Stimulated activated CD8-positive, alpha-beta memory T cell treated with anti-CD3 and anti-CD28 coated beads, Interleukin-7, amount 100 ng/mL, for 1 hour (primary cell): ENCODE data around the gene AHSA1.

Experiments used
- DNase-seq, 2 donors: peaks; one replicate each; pipeline ENCODE4 v3.0.0-alpha.2; 2020; ENCODE audit warnings: low read depth in 2 of 2

Gene AHSA1

DNA sequence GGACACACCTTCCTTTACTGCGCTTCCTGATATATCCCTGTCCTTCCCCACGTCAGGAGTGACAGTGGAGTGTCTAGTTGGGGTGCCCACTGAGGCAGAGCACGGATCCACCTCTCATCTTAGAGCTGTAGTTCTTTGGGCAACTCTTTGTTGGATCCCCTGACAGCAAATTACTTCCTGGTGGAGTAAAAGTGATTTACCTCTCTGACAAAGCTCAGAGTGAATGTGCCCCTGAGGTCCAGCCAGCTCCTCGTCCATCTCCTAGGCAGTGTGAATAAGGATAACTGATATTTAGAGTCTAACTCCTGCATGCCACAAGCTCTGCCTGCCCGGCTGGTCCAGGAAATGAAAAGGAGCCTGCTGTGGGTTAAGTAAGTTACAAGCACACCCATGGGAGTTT lies 16.0 kb downstream of the AHSA1 start:
- no peak for DNase-seq

DNA sequence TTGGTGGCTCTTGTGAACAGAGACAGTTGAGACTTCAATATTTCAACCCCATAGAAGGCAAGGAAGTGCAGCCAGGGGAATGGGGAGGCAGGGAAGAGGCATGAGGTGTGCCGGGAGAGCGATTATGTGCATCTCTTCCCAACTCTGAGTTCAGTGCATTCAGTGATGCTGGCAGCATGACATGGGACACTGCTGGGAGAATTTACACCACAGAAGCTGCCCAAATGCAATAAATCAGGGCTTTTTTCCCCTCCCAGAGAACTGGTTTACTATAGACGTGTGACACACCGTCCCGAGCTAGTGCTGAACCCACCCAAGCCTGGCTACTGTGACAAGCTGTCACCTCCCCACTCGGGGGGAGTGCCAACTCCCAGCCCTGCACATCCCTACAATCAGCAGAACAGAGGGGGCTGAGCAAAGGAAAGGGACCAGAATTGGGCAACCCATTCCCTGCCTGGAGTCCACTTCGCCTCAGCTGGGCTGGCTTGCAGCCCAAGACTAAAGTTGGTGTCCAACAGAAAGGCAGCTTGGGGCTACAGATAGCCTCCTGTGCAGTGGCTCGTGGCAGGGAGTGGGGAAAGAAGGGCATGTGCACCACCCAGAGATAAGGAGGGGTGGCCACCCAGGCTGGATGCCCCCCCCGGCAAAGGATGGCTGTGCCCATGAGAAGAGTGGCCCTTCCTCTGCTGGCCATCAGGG lies 16.7 kb downstream of the AHSA1 start:
- DNase-seq: no peak

DNA sequence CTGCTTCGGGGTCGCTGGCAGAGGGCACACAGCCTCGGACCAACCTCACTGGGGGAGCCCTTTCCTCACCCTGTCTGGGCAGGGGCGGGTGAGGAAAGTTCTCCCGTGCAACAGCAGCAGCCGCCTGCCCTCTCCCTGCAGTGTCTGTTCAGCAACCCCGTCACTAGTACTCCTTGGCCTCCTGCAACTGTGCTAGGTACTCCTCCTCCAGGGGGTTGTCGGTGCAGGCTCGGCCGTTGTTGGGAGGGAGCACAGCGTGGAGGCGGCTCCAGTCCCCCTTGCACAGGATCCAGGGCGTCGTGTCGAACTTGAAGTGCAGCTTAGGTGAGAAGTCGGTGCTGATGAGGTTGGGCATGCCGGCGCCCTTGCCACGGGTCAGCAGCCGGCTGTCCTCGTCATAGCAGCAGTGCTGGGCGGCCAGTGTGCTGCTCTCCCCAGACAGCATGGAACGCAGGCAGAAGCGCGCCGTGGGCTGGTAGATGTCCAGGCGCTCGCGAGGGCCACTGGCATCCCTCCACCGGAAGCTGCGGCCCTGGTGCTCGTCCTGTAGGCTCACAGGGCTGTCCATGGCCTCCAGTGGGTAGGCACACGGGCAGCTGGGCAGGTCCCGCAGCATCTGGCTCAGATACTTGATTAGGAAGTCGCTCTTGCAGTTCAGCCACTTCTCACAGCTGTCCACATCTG lies 17.7 kb downstream of the AHSA1 start:
- no peak for DNase-seq

GRCh38 chr14:77478029-77478428 lies 20.1 kb downstream of the AHSA1 start:
- no peak for DNase-seq

DNA sequence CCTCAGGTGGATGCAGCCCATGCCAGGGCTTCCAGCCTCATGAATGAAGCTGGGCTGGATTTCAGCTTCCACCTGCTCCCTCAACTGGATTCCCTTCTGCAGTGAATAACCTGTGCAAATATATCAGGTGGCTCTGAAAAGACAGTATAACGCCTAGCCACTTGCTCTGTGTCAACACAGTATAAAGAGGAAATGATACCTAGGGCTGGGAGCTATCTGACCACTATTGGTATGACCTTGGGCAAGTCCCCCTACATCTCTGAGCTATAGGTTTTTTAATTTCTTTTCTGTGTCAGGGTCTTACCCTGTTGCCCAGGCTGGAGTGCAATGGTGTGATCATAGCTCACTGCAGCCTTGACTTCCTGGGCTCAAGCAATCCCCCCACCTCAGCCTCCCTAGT lies 20.9 kb downstream of the AHSA1 start:
- no peak for DNase-seq

DNA sequence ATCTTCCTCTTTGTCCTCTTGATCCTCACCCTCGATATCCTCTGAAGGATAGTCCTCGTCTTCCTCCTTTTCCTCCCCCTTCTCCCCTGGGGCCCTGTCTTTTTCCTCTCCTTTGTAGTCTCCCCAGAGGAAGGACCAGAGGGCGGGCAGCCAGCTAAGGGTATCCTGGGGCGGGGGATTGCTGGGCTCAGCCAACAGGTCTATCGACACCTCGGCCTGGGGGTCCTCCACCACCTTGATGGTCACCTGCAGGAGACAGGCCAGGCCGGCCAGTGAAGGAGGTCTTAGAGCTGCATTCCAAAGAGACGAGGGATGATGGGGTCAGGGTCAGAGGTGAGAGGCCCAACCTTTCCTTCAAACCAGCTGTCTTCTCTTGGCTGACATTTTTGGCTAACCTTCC lies 24.5 kb downstream of the AHSA1 start:
- DNase-seq: no peak

- DNase-seq: no peak
Observed at GRCh38 chr14:77485256-77485655, 27.4 kb downstream of the AHSA1 start.

DNA sequence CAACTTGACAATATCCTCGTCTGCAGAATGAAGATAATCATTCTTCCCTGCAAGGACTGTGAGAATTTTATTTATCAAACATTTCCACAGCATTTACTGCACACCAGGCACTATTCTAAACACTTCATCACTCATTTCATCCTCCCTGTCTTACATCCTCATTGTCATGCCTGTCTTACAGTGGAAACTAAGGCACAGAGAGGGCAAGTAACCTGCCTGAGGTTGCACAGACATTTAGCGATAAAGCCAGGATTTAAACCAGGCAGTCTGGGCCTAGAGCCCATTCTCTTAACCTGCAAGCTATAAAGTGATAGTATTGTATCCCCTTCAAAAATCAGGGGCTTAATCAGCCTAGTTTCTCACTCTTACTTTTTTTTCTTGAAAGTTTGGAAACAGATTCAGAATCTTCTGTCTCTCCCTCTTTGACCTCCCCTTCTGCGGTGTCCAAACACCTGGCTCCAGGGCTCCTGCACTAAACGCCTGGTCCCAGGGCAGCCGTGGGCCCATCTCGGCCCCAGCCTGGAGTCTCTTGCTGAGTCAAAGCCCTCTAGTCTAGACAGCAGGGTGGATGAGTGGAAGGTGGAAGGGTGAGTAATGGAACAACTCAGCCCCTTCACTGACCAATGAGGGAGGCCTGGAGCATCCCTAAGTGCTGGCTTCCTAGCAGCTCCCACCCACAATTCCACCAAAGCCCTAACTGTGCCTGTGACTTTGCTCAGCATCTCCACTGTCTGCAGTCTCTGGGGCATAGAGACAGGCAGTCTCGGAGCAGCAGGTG lies 28.2 kb downstream of the AHSA1 start:
- DNase-seq: no peak

GRCh38 chr14:77488558-77488957 lies 30.7 kb downstream of the AHSA1 start:
- DNase-seq: no peak

GRCh38 chr14:77489041-77489440 lies 31.1 kb downstream of the AHSA1 start:
- no peak for DNase-seq

GRCh38 chr14:77490347-77490986 lies 32.6 kb downstream of the AHSA1 start:
- no peak for DNase-seq

DNA sequence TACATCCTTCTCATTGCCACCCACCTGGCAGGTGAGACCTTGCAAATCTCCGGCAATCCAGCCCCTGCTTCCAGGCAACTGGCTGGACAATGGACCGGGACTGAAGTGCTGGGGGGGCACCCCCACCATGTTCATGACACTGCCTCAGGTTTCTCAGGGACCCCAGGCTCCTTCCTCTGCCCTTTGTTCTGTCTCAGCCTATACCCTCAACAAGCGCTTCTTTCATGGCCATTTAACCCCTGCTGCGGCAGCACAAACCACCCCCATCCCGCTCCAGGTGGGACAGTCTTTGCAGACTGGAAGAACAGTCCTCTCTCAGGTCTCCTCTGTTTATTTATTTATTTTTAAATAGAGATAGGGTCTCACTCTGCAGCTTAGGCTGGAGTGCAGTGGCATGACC lies 33.2 kb downstream of the AHSA1 start:
- DNase-seq: no peak

- DNase-seq: no peak
Observed at GRCh38 chr14:77495334-77495733, 37.4 kb downstream of the AHSA1 start.

DNA sequence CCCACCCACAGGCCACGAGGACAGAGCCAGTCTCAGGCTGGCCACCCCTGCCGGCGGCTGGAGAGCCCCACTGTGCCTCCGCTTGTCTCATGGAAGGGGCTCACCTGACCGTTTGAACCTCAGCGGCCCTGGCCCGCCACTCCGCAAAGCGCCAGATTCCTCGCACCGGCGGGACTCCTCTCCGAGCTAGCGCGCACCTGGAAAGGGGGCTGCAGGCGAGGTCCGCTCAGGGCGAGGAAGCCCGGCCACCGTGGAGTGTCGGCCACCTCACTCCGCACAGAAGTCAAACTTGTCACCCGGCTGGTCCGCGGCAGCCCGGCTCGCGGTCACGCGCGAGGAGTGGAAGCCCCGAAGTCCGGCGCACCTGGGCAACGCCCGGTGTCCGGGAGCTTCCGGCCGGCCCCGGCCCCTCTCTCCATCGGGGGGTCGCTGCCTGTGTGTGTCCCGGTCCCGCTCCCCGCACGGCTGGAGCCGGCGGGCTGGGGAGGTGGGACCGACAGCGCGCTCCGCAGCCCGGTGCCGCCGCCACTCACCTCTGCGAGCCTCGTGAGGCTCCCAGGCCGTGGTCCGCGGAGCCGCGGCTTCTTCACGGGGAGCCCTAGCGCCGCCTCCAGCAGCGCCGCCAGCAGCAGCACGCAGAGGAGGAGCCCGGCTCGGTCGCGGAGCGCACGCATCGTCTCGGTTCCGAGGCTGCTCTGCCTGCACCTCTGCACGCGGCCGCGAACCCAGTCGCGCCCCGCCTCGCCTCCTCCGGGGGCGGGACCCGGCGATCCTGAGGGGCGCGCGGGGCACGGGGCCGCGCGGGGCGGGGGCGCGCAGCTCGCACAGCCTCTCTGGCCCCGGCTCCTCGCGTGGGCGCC lies 40.5 kb downstream of the AHSA1 start, which contains the start of gene ISM2:
ISM2 (minus strand) TSS at position 697 of the 860 bp plus-strand sequence; CDS start at position 674, 23 bp downstream.
- DNase-seq: no peak

- no peak for DNase-seq
Observed at GRCh38 chr14:77498984-77499527, 41.2 kb downstream of the AHSA1 start.

GRCh38 chr14:77502109-77502782 lies 44.4 kb downstream of the AHSA1 start:
- DNase-seq: no peak

- DNase-seq: no peak
Observed at GRCh38 chr14:77503138-77503537, 45.2 kb downstream of the AHSA1 start.

DNA sequence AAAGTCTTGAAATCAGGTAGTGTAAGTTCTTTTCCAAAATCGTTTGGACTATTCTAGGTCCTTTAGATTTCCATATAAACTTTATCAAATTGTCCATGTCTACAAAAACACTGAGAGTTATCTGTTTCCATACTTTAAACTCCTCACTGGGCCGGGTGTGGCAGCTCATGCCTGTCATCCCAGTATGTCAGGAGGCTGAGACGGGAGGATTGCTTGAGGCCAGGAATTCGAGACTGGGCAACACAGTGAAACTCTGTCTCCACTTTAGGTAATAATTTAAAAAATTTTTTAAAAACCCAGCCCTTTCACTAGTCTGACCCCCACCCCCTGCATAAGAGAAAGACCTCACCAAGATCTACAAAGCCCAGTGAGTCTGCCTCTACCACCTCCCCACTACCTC lies 47.1 kb downstream of the AHSA1 start:
- DNase-seq: no peak

GRCh38 chr14:77507762-77508161 lies 49.9 kb downstream of the AHSA1 start:
- DNase-seq: no peak

- no peak for DNase-seq
Observed at GRCh38 chr14:77508249-77508648, 50.4 kb downstream of the AHSA1 start.
